NK-92 (cell line): ENCODE results near the gene STK32B.

Experiments used
- DNase-seq: peaks from one replicate; lab custom pipeline; 2025; ENCODE audit not compliant: unreplicated experiment; lab: John Stamatoyannopoulos, UW

Gene STK32B

GRCh38 chr4:5503336-5503936 is 452.2 kb downstream of the STK32B start:
- DNase-seq: no peak

GRCh38 chr4:5504486-5504885 is 453.2 kb downstream of the STK32B start:
- DNase-seq: no peak

- DNase-seq: no peak
These were observed 459.2 kb downstream of the STK32B start for GRCh38 chr4:5510504-5510903.

- no peak for DNase-seq
These were observed 460.5 kb downstream of the STK32B start for GRCh38 chr4:5511791-5512190.

GRCh38 chr4:5515646-5516045 is 464.4 kb downstream of the STK32B start:
- DNase-seq: no peak

GRCh38 chr4:5517372-5517771 is 466.1 kb downstream of the STK32B start:
- DNase-seq: no peak

- no peak for DNase-seq
These were observed 473.4 kb downstream of the STK32B start for GRCh38 chr4:5524446-5525299.

DNA sequence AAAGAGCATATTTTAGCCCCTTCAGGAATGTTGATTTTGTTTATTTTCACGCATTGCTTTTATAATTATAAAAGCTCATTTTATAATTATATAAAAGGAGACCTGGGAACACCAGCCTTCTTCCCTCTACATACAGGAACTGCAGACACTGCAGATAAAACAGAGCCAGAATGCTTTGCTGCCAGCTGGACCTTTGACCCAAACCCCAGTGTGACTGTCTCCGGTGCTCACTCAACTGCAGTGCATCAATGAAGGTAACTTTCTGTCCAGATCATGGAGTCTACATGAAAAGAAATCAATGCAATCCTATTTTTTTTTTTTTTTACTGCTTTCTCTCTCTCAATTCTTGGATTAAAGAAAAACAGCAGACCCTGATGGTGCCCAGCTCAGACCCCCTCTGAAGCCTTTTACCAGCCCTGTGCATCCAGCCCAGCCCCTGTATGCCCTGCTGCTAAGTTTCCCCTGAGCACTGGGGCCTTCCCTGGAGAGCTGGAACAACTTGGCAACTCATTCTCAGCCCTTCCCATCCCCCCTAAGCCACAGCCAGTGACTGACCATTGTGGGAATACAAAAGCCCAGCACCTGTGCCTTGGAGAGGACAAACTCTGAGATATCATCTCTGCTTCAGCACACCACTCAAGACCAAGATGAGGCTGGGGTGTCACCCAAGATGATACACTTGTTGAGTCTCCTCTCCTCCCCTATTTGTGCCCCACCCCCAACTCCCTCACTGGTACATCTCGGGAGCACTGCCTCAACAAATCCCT is 475.0 kb downstream of the STK32B start:
- no peak for DNase-seq

GRCh38 chr4:5527211-5527610 is 475.9 kb downstream of the STK32B start:
- DNase-seq: no peak

DNA sequence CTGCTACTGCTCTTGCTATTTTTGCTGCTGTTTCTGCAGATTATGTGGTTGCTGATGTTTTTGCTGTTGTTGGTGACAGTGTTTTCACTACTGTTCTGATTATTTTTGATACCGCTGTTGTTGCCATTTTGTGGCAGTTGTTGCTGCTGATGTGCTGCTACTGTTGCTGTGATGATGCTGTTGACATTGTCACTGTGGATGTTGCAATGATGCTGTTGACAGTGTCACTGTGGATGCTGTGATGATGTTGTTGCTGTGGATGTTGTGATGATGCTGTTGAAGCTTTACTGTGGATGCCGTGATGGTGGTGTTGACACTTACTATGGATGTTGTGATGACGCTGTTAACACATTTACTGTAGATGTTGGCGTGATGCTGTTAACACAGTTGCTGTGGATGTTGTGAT is 476.8 kb downstream of the STK32B start:
- no peak for DNase-seq

DNA sequence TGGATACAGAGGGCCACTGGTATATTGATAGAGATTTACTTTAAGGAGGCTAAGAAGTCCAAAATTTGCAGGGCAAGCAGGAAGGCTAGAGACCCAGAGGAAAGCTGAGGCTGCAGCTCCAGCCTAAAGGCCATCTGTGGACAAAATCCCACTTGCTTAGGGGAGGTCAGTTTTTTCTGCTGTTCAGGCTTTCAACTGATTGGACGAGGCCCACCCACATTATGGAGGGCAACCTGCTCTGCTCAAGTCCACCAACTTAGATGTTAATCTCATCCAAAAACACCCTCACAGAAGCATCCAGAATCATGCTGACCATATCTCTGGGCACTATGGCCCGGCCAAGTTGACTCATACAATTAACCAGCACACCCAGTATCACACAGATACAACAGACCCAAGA is 480.8 kb downstream of the STK32B start:
- no peak for DNase-seq

DNA sequence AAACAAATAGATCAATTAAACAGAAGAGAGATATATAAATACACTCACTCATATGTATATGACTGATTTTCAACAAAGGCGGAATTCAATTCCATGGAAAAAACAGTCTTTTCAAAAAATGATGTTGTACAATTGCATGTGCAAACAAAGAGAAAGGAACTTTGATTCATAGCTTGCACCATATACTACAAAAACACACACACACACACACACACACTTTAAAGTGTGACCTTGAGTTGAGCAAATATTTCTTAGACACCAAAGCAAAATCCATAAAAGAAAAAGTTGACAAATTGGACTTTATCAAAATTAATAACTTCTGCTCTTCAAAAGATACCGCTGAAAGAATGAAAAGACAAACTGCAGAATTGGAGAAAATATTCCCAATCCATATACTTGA is 488.3 kb downstream of the STK32B start:
- DNase-seq: no peak

DNA sequence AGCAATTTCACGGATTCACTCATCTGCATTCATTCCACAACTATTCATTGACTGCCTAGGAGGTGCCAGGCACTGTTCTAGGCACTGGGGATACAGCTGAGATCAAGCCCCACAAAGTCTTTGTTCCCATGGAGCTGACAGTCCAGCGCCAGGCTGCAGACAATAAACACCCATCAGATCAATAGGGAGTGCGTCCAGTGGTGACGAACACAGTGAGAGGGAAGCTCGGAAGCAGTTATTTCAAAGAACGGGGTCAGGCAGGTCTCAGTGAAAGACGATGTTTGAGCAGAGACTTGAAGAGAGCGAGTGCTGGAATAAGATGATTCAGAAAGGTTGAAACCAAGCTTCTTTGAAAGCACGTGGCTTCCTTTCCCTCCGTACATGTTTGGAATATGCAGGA is 489.9 kb downstream of the STK32B start:
- no peak for DNase-seq

GRCh38 chr4:5543681-5544080 is 492.4 kb downstream of the STK32B start:
- DNase-seq: no peak

- no peak for DNase-seq
These were observed 493.5 kb downstream of the STK32B start for GRCh38 chr4:5544762-5545161.

DNA sequence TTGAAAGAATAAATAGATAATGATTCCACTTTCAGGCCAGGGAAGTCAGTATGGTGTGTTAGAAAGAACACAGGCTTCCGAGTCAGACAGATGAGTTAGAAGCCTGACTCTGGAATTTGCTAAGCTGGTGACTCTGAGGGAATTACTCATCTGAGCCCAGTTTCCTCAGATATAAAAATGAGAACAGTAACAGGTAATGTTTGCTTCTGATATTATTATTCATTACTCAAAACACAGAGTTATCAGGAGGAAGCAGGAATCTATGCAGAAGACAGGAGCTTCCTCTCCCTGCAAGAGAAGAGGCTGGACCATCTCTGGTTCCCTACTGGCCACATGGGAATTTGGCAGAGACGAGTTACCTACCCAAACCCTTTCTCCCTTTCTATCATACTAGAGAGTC is 494.0 kb downstream of the STK32B start:
- DNase-seq: no peak

DNA sequence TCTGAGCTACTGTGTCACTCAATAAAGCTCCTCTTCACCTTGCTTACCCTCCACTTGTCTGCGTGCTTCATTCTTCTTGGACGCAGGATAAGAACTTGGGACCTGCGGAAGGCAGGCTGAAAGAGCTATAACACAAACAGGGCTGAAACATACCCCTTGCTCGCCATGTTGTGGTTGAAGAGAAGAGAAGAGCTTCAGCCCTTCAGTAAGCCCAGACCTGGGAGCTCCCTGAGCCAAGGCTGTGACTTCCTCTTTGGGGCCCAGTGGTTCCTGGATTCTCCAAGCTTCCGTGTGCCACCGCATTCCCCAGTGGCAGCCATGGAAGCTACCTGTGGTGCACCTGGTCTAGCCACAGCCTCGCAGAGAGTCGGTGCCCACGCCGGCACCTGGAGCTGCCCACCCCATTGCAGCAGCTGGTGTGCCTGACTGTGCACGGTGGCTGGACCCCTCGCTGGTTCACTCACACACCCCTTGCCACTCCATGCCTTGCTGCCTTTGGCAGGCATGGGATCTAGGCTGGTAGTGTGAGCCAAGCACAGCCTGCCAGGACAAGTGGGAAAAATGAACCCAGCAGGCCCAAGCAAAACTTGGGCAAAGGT is 496.5 kb downstream of the STK32B start:
- DNase-seq: no peak
